ENCODE data around the gene BLMH. TPM values are rescaled to one million over a fixed set of nuclear protein-coding genes. Genes with fewer than 3 reads are reported as not detected.

BLMH gene
- total RNA-seq, 1 donor: 39.8 TPM

- peak overlapping the region; percentile 59 for H3K4me2 ChIP-seq (ENCODE audit: insufficient read depth, low read length)
- DNase-seq (ENCODE audit: insufficient read length, low spot score, missing footprints): peak; percentile 51
- peak overlapping the region; percentile 5 for H2AFZ ChIP-seq (ENCODE audit: low read length)
- H4K20me1 ChIP-seq (ENCODE audit: insufficient read depth, low read length): no peaks in the 10 kb centered on the region
- no peaks in the 10 kb centered on the region for H3K9me3 ChIP-seq (ENCODE audit: low read depth, low read length)
- H3K4me1 ChIP-seq (ENCODE audit: insufficient read depth, low read length): peaks cover 4% of the 10 kb centered on the region
- H3K79me2 ChIP-seq (ENCODE audit: insufficient read depth, low read length): no peaks in the 10 kb centered on the region
- peak overlapping the region; percentile 18 for H3K4me3 ChIP-seq (ENCODE audit: insufficient read depth, low read length)
- peak overlapping the region; percentile 38 for H3K27ac ChIP-seq (ENCODE audit: low read depth, low read length)
- peaks cover 4% of the 10 kb centered on the region for H3K27me3 ChIP-seq (ENCODE audit: insufficient read depth, low read length)
- TF ChIP-seq CTCF (IDR thresholded peaks at IDR 0.05; ENCODE audit: extremely low read depth, low read depth, low read length): no peak
- no peaks in the 10 kb centered on the region for H3K36me3 ChIP-seq (ENCODE audit: insufficient read depth, low read length)
Observed at GRCh38 chr17:30332057-30332542, 40.4 kb upstream of the BLMH start.

GRCh38 chr17:30326809-30327208 lies 35.1 kb upstream of the BLMH start:
- Histone ChIP-seq H3K4me2 (ENCODE audit: insufficient read depth, low read length) (no peak overlapping the region), H4K20me1 (ENCODE audit: insufficient read depth, low read length) (no peaks in the 10 kb centered on the region)
- TF ChIP-seq CTCF (IDR thresholded peaks at IDR 0.05; ENCODE audit: extremely low read depth, low read depth, low read length): no peak

GRCh38 chr17:30324723-30325122 lies 33.0 kb upstream of the BLMH start:
- no peaks in the 10 kb centered on the region for H3K79me2 ChIP-seq (ENCODE audit: insufficient read depth, low read length)
- H3K9me3 ChIP-seq (ENCODE audit: low read depth, low read length): no peaks in the 10 kb centered on the region
- H3K27ac ChIP-seq (ENCODE audit: low read depth, low read length): no peak overlapping the region
- no peak overlapping the region for H3K4me2 ChIP-seq (ENCODE audit: insufficient read depth, low read length)
- DNase-seq (ENCODE audit: insufficient read length, low spot score, missing footprints): no peak
- TF ChIP-seq CTCF (IDR thresholded peaks at IDR 0.05; ENCODE audit: extremely low read depth, low read depth, low read length): no peak
- no peaks in the 10 kb centered on the region for H3K36me3 ChIP-seq (ENCODE audit: insufficient read depth, low read length)
- H3K4me3 ChIP-seq (ENCODE audit: insufficient read depth, low read length): no peak overlapping the region
- no peak overlapping the region for H2AFZ ChIP-seq (ENCODE audit: low read length)
- H3K4me1 ChIP-seq (ENCODE audit: insufficient read depth, low read length): no peaks in the 10 kb centered on the region
- H4K20me1 ChIP-seq (ENCODE audit: insufficient read depth, low read length): no peaks in the 10 kb centered on the region
- H3K27me3 ChIP-seq (ENCODE audit: insufficient read depth, low read length): peaks cover 34% of the 10 kb centered on the region

More at GRCh38 chr17:30326809-30327208, 35.1 kb upstream of the BLMH start:
- H3K36me3 ChIP-seq (ENCODE audit: insufficient read depth, low read length): no peaks in the 10 kb centered on the region
- H3K4me3 ChIP-seq (ENCODE audit: insufficient read depth, low read length): no peak overlapping the region
- H3K27me3 ChIP-seq (ENCODE audit: insufficient read depth, low read length): peaks cover 28% of the 10 kb centered on the region
- no peak overlapping the region for H2AFZ ChIP-seq (ENCODE audit: low read length)
- peaks cover 1% of the 10 kb centered on the region for H3K4me1 ChIP-seq (ENCODE audit: insufficient read depth, low read length)
- H3K9me3 ChIP-seq (ENCODE audit: low read depth, low read length): no peaks in the 10 kb centered on the region
- no peak overlapping the region for H3K27ac ChIP-seq (ENCODE audit: low read depth, low read length)
- no peaks in the 10 kb centered on the region for H3K79me2 ChIP-seq (ENCODE audit: insufficient read depth, low read length)
- DNase-seq (ENCODE audit: insufficient read length, low spot score, missing footprints): no peak

- Histone ChIP-seq H3K27me3 (ENCODE audit: insufficient read depth, low read length) (peaks cover 29% of the 10 kb centered on the region), H2AFZ (ENCODE audit: low read length) (no peak overlapping the region), H3K27ac (ENCODE audit: low read depth, low read length) (no peak overlapping the region), H3K9me3 (ENCODE audit: low read depth, low read length) (no peaks in the 10 kb centered on the region), H3K36me3 (ENCODE audit: insufficient read depth, low read length) (no peaks in the 10 kb centered on the region), H3K4me2 (ENCODE audit: insufficient read depth, low read length) (no peak overlapping the region), H3K4me3 (ENCODE audit: insufficient read depth, low read length) (no peak overlapping the region), H3K79me2 (ENCODE audit: insufficient read depth, low read length) (no peaks in the 10 kb centered on the region), H4K20me1 (ENCODE audit: insufficient read depth, low read length) (no peaks in the 10 kb centered on the region), H3K4me1 (ENCODE audit: insufficient read depth, low read length) (no peaks in the 10 kb centered on the region)
- DNase-seq (ENCODE audit: insufficient read length, low spot score, missing footprints): no peak
- no peak for TF ChIP-seq CTCF (IDR thresholded peaks at IDR 0.05; ENCODE audit: extremely low read depth, low read depth, low read length)
Observed at GRCh38 chr17:30323895-30324319, 32.2 kb upstream of the BLMH start.

All from osteoblast (primary cell).